HL-60 (cell line): Measurements from ENCODE around the gene CYS1.

Experiments used
- DNase-seq, 2 experiments: peaks; one replicate each; pipeline ENCODE4 v3.0.0-alpha.2; 2010 to 2020; ENCODE audit warnings: low read depth in 1 of 2, low spot score in 1 of 2
- H3K27ac ChIP-seq: fragments of 250-450 bp; sonication (Bioruptor Pico); replicated peaks from 2 replicates; pipeline ENCODE4 v1.5.1; 2020; ENCODE audit warnings: mild to moderate bottlenecking, moderate library complexity
- H3K27me3 ChIP-seq: fragments of 250-450 bp; sonication (Bioruptor Pico); 2 replicates; pipeline ENCODE4 v1.5.1; 2021; ENCODE audit warnings: mild to moderate bottlenecking, moderate library complexity; ENCODE audit not compliant: insufficient read depth, poor library complexity, severe bottlenecking
- H3K4me3 ChIP-seq: replicated peaks from 2 replicates; pipeline ENCODE4 v1.5.1; 2011; ENCODE audit warnings: mild to moderate bottlenecking, control low read depth, low read length; ENCODE audit not compliant: insufficient read depth
- GABPA ChIP-seq: IDR thresholded peaks from 2 replicates; pipeline ENCODE4 v1.6.1; 2012; ENCODE audit warnings: low read depth
- POLR2AphosphoS5 ChIP-seq: IDR thresholded peaks from 2 replicates; pipeline ENCODE4 v1.6.1; 2012; ENCODE audit warnings: low read depth
- SPI1 ChIP-seq: IDR thresholded peaks from 2 replicates; pipeline ENCODE4 v1.6.1; 2012; ENCODE audit warnings: low read depth, mild to moderate bottlenecking, borderline replicate concordance
- TF ChIP-seq, protein P1 (sequence below): IDR thresholded peaks from one replicate; pipeline ENCODE4 v1.5.1; 2011; ENCODE audit warnings: low read length, control low read depth, inconsistent platforms; ENCODE audit not compliant: insufficient read depth
- TF ChIP-seq, protein P2 (sequence below): IDR thresholded peaks from 2 replicates; pipeline ENCODE4 v1.6.1; 2012; ENCODE audit warnings: low read depth; ENCODE audit not compliant: insufficient replicate concordance

The CYS1 gene

DNA sequence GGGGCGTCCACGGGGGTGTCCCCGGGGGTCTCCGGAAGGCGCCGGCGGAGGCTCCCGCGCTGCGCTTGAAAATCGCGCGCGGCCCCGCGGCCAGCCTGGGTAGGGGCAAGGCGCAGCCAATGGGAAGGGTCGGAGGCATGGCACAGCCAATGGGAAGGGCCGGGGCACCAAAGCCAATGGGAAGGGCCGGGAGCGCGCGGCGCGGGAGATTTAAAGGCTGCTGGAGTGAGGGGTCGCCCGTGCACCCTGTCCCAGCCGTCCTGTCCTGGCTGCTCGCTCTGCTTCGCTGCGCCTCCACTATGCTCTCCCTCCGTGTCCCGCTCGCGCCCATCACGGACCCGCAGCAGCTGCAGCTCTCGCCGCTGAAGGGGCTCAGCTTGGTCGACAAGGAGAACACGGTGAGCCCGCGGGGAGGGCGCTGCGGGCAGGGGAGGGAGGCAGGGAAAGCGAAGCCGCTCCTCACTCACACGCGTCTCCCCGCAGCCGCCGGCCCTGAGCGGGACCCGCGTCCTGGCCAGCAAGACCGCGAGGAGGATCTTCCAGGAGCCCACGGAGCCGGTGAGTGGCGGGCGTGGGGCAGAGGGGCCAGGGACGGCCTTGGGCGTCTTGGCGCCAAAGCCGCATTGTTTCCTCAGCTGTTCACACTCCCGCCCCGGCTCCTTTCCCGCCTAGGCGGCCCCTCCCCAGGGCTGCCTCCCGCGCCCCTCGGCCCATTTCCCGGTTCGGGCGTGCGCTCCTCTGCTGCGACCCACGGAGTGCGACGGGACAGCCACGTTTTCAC is 42.5 kb upstream of the CYS1 start, which contains the start of gene RRM2:
RRM2 (plus strand) TSS at position 240 of the 781 bp plus-strand sequence; CDS start at position 300, 60 bp downstream.
- TF ChIP-seq POLR2AphosphoS5 (peak; percentile 99), SPI1 (no peak)
- TF ChIP-seq, protein P1, sequence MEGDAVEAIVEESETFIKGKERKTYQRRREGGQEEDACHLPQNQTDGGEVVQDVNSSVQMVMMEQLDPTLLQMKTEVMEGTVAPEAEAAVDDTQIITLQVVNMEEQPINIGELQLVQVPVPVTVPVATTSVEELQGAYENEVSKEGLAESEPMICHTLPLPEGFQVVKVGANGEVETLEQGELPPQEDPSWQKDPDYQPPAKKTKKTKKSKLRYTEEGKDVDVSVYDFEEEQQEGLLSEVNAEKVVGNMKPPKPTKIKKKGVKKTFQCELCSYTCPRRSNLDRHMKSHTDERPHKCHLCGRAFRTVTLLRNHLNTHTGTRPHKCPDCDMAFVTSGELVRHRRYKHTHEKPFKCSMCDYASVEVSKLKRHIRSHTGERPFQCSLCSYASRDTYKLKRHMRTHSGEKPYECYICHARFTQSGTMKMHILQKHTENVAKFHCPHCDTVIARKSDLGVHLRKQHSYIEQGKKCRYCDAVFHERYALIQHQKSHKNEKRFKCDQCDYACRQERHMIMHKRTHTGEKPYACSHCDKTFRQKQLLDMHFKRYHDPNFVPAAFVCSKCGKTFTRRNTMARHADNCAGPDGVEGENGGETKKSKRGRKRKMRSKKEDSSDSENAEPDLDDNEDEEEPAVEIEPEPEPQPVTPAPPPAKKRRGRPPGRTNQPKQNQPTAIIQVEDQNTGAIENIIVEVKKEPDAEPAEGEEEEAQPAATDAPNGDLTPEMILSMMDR, result no peak
- TF ChIP-seq, protein P2, sequence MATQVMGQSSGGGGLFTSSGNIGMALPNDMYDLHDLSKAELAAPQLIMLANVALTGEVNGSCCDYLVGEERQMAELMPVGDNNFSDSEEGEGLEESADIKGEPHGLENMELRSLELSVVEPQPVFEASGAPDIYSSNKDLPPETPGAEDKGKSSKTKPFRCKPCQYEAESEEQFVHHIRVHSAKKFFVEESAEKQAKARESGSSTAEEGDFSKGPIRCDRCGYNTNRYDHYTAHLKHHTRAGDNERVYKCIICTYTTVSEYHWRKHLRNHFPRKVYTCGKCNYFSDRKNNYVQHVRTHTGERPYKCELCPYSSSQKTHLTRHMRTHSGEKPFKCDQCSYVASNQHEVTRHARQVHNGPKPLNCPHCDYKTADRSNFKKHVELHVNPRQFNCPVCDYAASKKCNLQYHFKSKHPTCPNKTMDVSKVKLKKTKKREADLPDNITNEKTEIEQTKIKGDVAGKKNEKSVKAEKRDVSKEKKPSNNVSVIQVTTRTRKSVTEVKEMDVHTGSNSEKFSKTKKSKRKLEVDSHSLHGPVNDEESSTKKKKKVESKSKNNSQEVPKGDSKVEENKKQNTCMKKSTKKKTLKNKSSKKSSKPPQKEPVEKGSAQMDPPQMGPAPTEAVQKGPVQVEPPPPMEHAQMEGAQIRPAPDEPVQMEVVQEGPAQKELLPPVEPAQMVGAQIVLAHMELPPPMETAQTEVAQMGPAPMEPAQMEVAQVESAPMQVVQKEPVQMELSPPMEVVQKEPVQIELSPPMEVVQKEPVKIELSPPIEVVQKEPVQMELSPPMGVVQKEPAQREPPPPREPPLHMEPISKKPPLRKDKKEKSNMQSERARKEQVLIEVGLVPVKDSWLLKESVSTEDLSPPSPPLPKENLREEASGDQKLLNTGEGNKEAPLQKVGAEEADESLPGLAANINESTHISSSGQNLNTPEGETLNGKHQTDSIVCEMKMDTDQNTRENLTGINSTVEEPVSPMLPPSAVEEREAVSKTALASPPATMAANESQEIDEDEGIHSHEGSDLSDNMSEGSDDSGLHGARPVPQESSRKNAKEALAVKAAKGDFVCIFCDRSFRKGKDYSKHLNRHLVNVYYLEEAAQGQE, result peak; percentile 46
- peak within 1 kb of the TSS; percentile 63 for H3K4me3 ChIP-seq
- DNase-seq, result peak; percentile 84 to 98
- no peaks in the 10 kb centered on the region for H3K27me3 ChIP-seq
- H3K27ac ChIP-seq, result peak within 1 kb of the TSS; percentile 98

GRCh38 chr2:10120877-10121574 is 40.8 kb upstream of the CYS1 start:
- TF ChIP-seq SPI1 (no peak), POLR2AphosphoS5 (no peak)
- TF ChIP-seq, protein P1, result no peak
- TF ChIP-seq, protein P2, result no peak
- peak overlapping the region; percentile 63 for H3K4me3 ChIP-seq
- no peaks in the 10 kb centered on the region for H3K27me3 ChIP-seq
- DNase-seq, result no peak
- peak overlapping the region; percentile 98 for H3K27ac ChIP-seq

DNA sequence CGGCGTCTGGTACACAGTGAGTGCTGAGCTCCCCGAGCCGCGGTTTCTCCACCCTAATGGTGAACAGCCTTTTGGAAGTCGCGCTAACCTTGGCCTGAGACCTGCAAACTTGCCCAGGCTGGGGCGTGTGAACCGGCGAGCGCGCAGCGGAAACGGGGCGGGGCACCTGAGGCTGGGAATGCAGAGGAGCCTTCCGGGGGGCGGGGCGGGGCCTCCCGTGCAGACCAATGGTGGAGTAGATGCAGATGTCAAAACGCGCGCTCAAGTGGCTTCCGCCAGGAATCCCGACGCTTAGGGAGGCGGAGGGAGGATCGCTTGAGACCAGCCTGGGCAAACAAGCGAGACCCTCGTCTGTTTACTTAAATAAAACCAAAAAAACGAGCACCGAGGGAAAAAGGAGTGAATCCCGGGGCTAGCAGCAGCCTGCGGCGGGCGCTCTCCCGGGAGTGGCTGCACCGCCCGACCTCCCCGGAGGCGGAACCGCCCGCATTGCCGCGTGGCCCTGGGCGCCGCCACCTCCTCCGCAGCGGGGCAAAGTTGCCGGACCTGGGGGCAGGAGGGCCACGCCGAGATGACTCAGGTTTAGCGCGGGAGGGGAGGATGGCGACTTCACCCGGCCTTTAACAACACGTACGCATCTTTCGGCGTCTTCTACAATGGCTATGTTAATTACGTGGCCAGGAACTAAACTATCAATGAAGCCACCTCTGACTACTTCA is 40.1 kb upstream of the CYS1 start:
- peak overlapping the region; percentile 98 for H3K27ac ChIP-seq
- DNase-seq, result peak; percentile 94 to 98
- H3K4me3 ChIP-seq, result peak overlapping the region; percentile 63
- TF ChIP-seq POLR2AphosphoS5, result peak; percentile 90
- TF ChIP-seq GABPA, result peak; percentile 55
- TF ChIP-seq, protein P1, result no peak
- no peak for TF ChIP-seq SPI1
- TF ChIP-seq, protein P2, result no peak
- H3K27me3 ChIP-seq, result no peaks in the 10 kb centered on the region
